HG03103 (cell line): ENCODE results near the gene RALGAPB.
A peak's percentile ranks its signal among the peaks of the same experiment; 100 is the strongest.
"Not testable (repeated sequence)": the region's sequence is repeated elsewhere in the genome, so short reads cannot be mapped to it uniquely, and the experiment has no call there.

Source experiments
- ATAC-seq: cut with Tn5 transposase; IDR thresholded peaks from one replicate; pipeline ENCODE4 v1.9.1; 2021; ENCODE audit warnings: low read depth; ENCODE audit not compliant: unreplicated experiment

Gene RALGAPB

DNA sequence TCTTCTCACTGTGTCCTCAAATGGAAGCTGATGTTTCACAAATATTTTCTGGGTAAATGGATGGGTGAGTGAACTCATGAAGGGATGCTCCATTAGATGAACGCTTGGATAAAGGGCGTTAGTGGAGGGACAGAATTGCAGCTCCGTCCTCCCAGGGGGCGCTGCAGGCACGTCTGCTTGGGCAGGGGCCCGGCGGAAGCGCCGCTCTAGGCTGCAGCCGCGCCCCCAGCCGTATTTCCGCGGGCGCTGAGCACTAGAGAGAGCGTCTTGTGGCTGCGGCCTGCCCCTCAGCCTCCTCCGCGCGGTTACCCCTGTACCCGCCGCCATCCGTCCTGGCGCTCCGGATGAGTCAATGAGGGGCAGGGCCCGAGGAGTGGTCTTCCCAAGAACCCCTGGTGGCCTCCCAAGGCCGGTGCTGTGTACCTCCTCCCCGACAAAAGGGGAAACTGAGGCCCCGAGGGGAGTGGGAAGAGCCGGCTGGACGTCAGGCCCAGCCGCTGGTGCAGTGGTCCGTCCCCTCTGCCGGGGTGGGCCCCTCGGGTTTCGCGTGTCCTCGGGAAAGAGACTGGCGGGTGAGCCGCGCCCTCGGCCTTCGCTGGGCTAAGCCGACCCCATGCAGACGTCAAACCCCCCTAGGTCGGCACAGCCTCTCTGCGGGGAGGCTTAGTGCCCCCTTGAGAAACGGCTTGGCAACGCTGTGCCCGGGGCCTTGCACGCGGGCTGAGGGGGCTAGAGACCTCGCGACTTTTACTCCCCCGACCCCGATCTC, 26.0 kb upstream of the RALGAPB start:
- ATAC-seq, result peak; percentile 79

DNA sequence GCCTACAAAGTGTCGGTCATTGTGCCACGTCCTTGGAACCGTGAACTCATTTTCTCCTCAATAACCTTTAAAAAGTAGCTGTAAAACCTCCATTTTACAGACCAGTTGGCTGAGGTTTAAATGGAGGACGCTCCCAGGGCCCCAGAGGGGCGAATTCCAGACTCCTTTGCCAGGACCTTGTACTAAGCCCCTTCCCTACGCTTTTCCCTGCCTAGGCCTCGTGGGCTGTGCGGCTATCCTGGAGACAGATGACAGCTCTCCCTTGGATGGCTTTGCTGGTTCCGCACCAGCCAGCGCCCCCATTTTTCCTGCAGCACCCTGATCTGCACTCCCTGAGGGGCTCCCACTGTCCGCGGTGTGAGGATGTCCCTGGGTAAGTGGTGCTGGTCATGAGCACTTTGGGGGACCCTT, 25.4 kb upstream of the RALGAPB start:
- no peak for ATAC-seq

DNA sequence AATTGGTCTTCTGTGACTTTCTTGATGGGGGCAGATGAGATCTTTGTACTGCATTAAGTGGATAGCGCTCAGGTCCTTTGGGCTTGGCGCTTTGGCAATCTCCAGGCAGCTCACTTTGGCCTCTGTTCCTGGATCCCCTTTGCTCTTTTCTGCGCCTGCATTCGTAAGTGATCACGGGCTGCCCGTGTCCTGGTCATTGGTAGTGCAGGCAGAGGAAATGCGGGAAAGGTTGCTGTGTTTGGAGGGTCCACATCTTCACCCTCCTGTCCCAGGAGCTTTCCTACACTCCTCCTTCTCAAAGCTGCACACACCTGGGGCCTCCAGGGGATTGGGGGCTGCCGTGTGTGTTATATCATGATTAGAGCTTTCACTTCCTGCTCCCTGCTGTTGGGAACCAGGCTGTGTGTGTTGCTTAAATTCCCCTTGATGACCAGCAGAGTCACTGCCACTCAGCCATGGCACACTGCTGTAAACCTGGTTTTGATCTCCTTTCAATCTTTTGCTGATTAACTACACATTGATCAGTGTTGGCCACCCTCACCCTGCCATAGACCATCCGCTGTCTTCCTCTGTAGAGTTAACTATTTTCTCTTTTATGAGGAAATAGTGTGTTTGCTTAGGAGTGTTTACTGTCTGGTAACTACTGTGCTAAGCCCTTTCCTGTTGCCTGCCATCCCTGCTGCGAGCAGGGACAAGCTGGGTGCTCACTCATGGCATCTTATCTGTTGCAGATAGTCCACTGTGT, 24.5 kb upstream of the RALGAPB start:
- no peak for ATAC-seq

DNA sequence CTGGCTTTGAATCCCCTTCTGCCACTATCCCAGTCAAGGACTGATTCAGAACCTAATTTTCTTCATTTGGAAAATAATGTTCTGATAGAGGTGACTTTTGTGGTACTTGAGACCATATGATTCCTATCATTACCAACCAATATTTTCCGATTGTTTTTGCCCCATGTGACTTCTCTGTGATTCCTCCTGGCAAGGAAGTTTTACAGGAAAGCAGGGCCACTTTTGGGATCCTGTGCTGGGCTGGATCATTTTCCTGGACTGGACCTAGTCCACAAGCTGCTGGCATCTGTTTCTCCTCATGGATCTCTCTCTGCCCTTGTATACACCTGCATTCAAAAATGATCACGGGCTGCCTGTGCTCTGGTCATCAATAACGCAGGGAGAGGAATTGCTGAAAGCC, 23.6 kb upstream of the RALGAPB start:
- no peak for ATAC-seq

DNA sequence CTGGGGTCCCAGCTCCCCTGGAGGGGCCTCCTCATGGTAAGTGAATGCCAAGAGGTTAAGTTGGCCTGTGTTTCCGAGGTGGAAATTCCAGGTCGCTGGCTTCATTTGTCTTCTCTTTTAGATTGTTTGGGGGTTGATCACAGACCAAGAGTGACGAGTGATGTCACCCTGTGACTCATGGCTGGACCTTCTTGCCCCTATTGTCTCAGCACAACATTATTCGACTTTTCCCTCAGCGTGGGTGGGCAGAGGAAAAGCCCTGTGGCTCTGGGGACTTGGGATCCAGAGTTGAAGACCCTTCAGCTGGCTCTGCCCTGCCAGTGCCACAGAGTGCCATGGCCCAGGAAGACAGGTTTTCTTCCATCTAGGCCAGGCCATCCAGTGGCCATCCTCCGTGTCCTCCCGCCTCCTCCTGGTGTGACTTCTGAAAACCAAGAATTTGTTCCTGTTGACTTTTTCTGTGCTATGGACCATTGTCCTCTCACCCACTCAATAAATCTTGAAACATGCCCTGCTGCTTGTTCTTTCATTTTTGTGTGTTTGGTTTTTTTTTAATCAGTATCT, 22.1 kb upstream of the RALGAPB start:
- no peak for ATAC-seq

DNA sequence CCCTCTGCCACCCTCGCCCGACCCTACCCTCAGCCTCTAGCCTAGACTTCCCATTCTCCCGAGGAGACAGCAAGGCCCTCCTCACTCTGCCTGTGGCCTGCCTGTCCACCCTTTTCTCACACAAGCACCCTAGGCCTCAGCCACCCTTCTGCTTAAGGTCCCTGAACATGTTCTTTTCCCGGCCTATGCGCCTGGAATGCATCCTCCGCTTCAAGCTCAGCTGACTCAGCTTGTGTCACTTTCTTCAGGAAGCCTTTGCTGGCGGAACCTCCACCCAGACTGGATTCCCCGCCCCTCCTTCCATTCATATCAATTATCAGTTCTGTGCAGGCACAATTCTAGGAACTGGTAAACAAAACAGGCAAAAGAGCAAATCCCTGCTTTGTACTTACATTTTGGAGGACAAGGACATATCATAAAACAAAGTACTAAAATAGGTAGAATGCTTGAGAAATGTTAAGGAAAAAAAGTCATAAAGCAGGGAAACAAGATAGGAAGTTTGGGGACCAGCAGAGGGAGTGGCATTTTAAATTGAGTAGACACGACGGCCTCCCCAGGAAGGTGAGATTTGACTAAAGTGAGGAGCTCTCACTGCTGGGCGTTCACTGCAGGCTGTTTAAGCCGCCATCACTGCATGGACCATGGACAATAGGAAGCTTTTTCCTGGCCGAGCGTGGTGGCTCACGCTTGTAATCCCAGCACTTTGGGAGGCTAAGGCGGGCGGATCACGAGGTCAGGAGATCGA, 19.6 kb upstream of the RALGAPB start:
- ATAC-seq, result no peak

DNA sequence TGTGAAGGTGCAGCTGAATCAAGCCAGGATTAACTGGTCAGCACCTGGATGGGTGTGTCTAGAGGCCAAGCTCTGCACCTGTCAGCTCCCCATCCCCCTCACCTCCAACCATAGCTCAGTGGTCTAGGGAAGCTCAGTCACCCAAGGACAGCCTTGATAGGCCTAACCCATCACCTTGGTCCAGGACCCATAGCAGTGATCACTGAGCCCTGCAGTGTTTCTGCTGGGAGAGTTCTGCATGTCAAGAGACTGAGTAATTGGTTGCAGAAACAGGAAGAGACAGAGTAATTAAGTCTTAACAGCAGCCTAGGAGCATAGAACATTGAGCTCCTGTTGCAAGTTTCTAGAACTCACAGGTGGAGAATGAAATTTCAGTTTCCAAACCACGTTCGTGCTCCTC, 18.7 kb upstream of the RALGAPB start:
- peak; percentile 77 for ATAC-seq

DNA sequence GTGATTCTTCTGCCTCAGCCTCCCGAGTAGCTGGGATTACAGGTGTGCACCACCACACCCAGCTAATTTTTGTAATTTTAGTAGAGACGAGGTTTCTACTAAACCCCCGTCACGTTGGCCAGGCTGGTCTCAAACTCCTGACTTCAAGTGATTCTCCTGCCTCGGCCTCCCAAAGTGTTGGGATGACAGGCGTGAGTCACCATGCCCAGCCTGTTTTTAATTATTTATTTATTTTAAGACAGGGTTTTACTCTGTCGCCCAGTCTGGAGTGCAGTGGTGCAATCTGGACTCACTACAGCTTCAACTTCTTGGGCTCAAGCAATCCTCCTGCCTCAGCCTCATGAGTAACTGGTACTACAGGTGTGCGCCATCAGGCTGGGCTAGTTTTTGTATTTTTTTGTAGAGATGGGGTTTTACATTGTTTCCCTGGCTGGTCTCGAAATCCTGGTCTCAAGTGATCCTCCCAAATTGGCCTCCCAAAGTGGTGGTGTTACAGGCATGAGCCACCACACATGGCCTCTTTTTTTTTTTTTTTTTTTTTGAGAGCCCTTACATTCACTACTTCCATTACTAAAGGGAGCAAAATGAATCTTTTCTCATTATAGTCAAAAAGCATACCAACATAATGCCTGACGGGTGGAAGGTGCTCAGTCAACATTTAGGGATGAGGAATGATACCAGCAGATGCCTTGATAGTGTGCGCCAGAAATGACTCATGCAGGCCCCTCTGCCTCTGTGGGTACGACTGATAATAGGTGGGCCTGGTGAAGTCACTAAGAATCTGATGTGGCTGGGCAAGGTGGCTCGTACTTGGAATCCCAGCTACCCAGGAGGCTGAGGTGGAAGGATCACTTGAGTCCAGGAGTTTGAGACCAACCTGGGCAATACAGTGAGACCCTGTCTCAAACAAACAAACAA, 17.8 kb upstream of the RALGAPB start:
- ATAC-seq, result no peak

DNA sequence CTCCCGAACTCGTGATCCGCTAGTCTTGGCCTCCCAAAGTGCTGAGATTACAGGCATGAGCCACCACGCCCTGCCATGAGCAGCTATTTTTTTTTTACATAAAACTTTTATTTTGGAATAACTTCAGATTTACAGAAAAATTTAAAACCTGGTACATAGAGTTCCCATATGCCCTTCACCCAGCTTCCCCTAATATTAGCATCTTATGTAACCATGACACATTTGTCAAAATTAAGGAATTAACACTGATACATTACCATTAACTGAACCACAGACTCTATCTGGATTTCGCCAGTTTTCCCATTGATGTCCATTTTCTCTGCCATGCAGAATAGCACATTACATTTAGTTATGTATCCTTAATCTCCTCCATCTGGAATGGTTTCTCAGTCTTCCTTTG, 14.3 kb upstream of the RALGAPB start:
- no peak for ATAC-seq

DNA sequence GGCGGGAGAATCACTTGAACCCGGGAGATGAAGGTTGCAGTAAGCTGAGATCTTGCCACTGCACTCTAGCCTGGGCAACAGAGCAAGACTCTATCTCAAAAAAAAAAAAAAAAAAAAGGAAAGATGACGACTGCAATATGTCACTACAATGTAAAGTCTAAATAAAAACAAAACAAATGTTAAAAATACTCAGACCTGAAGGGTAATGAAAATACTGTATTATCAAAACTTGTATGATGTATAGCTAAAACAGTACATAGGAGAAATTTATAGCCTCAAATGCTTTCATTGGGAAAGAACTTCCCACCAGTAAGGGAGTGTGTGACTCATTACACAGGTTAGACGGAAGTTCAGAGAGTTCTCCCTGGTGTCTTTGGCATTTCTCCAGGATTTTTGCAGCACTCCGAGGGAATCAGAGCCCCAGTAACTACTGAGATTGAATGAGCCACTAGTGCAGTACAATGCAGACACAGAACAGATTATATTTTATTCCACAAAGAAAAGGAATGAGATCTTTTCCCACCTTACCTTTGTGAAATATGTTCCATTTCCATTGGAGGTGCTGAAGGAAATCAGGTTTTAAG, 12.5 kb upstream of the RALGAPB start:
- ATAC-seq, result no peak

DNA sequence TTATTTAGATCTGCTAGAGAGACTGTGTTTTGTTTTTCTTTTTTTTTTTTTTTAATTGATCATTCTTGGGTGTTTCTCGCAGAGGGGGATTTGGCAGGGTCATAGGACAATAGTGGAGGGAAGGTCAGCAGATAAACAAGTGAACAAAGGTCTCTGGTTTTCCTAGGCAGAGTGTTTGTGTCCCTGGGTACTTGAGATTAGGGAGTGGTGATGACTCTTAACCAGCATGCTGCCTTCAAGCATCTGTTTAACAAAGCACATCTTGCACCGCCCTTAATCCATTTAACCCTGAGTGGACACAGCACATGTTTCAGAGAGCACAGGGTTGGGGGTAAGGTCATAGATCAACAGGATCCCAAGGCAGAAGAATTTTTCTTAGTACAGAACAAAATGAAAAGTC, 12.0 kb upstream of the RALGAPB start:
- not testable (repeated sequence) for ATAC-seq

DNA sequence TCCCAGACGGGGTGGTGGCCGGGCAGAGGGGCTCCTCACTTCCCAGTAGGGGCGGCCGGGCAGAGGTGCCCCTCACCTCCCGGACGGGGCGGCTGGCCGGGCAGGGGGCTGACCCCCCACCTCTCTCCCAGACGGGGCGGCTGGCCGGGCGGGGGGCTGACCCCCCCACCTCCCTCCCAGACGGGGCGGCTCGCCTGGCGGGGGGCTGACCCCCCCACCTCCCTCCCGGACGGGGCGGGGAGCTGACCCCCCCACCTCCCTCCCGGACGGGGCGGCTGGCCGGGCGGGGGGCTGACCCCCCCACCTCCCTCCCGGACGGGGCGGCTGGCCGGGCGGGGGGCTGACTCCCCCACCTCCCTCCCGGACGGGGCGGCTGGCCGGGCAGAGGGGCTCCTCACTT, 11.5 kb upstream of the RALGAPB start:
- not testable (repeated sequence) for ATAC-seq

DNA sequence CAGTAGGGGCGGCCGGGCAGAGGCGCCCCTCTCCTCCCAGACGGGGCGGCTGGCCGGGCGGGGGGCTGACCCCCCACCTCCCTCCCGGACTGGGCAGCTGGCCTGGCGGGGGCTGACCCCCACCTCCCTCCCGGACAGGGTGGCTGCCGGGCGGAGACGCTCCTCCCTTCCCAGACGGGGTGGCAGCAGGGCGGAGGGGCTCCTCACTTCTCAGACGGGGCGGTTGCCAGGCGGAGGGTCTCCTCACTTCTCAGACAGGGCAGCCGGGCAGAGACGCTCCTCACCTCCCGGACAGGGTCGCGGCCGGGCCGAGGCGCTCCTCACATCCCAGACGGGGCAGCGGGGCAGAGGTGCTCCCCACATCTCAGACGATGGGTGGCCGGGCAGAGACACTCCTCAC, 11.1 kb upstream of the RALGAPB start:
- ATAC-seq, result not testable (repeated sequence)

DNA sequence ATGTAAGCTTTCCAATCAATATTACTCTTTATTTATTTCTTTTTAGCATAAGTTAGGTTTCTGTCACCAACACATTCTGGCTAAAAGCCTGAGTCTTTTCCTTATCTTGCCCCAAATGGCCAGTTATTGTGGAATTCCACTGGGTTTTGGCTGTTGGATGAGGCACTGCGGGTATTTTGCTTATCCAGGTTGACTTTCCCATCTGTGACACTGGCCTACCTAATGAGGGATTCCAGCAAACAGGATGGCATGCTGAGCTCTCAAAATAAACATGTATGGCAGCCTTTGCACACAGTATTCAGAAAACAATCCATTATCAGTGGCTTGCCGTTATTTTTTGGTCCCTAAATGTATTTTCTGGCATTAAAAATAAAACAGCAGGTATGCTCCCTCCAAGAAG, 6.5 kb upstream of the RALGAPB start:
- no peak for ATAC-seq

DNA sequence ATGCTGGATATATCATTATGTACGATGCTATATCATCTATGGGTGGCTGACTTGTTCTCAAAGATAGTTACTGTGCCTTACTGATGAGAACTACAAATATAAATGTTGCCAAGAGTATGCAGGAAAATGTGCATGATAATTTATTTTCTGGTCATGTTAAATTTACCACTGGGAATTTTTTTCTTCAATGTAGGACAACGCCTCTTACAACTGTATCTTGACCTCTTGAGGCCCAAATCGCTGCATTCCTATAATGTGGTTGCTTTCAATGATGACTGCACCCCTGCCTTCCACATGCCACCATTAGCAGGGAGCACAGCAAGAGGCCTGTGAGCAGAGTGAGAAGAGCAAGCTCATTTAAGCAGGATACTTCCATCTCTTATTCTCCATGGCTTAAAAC, 5.7 kb upstream of the RALGAPB start:
- ATAC-seq, result no peak

DNA sequence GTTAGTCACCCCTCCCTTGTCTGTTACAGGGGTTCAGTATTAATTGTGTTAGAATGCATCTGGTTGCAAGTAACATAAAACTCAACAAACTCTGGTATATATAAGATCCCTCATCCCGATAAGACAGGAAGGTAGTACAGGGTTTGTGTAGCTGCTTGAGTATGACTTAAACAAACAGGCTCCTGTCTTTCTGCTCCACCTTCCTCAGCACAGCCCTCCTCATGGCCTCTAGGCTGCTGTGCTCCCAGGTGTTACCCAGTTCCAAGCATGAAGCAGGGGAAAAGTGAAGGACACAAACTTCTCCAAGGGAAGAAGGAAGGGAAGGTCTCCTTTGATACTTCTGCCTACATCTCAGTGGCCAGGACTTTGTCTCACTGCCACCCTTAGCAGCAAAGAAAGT, 1.4 kb upstream of the RALGAPB start:
- ATAC-seq, result no peak

DNA sequence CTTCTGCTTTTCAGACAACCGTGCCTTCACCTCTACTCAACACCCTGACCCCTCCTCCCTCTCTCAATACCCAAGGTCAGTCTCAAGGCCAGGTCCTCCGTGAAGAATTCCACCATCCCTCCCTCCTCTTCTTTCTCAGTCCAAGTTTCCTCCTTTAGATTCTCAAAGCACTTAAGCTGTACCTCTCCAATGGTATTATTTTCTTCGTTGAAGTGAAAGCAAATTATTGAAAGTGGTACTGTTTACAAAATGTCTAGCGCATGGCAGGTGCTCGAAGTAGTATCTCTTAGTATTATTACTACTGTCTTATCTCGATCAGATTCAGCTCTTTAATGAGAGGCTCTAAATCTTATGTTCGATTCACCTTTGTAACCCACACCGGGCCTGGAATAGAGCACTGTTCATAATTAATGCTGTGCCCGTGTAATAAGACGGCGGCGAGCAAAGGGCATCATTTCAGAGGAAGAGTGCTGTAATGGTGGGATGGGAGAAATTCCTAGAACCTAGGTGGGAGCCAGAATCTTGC, 593 bp upstream of the RALGAPB start:
- no peak for ATAC-seq

DNA sequence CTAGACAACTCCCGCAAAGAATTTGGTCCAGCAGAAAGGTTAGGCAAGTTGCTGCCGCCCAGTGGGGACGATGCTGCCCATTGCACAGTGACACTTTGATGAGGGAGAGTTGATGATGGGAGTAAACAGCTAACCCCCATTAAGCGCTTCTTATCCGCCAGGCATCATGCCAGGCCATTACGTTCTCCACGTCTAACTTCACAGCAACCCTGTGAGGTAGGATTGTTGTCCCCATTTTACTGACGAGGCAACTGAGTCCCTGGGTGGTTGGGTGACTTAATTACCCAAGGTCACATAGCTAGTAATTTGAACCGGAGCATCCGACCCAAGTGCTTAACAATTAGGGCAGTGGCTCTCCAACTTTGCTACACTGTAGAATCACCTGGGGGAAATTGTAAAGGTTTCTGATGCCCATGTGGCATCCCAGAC, 738 bp downstream of the RALGAPB start:
- ATAC-seq, result no peak

DNA sequence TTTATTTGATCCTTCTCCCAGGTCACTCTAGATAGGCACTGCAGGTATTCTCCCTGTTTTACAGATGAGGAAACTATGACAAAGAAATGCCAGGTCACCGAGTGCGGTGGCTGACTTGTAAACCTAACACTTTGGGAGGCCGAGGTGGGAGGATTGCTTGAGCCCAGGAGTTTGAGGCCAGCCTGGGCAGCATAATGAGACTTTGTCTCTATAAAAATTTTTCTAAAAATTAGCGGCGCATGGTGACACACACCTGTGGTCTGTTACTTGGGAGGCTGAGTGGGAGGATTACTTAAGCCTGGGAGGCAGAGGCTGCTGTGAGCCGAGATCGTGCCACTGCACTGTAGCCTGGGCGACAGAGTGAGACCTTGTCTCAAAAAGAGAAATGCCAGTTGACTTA, 5.1 kb downstream of the RALGAPB start:
- no peak for ATAC-seq
